GM18909 (cell line): ENCODE measurements around the gene AGBL4.
A peak's percentile ranks its signal among the peaks of the same experiment; 100 is the strongest.

ENCODE experiments used
- ATAC-seq: cut with Tn5 transposase; IDR thresholded peaks from one replicate; pipeline ENCODE4 v1.9.1; 2021; ENCODE audit warnings: mild to moderate bottlenecking; ENCODE audit not compliant: unreplicated experiment, poor library complexity

AGBL4 gene

GRCh38 chr1:48869116-48869893, 1154.4 kb downstream of the AGBL4 start:
- ATAC-seq = no peak

GRCh38 chr1:48864913-48865312, 1158.8 kb downstream of the AGBL4 start:
- no peak for ATAC-seq

GRCh38 chr1:48859456-48859855, 1164.3 kb downstream of the AGBL4 start:
- no peak for ATAC-seq

GRCh38 chr1:48858200-48858920, 1165.4 kb downstream of the AGBL4 start:
- ATAC-seq = no peak

GRCh38 chr1:48853006-48853405, 1170.7 kb downstream of the AGBL4 start:
- ATAC-seq = no peak

GRCh38 chr1:48851638-48852037, 1172.1 kb downstream of the AGBL4 start:
- ATAC-seq = no peak

- no peak for ATAC-seq
These were observed 1175.7 kb downstream of the AGBL4 start for GRCh38 chr1:48848035-48848434.

- no peak for ATAC-seq
These were observed 1177.3 kb downstream of the AGBL4 start for GRCh38 chr1:48846441-48846840.

GRCh38 chr1:48844187-48844586, 1179.6 kb downstream of the AGBL4 start:
- no peak for ATAC-seq

- ATAC-seq = no peak
These were observed 1181.8 kb downstream of the AGBL4 start for GRCh38 chr1:48841966-48842365.

- ATAC-seq = no peak
These were observed 1182.3 kb downstream of the AGBL4 start for GRCh38 chr1:48841461-48841860.

- no peak for ATAC-seq
These were observed 1192.4 kb downstream of the AGBL4 start for GRCh38 chr1:48831120-48831978.

GRCh38 chr1:48830715-48831114, 1193.0 kb downstream of the AGBL4 start:
- ATAC-seq = no peak

- ATAC-seq = no peak
These were observed 1194.3 kb downstream of the AGBL4 start for GRCh38 chr1:48829446-48829845.

GRCh38 chr1:48823168-48823567, 1200.6 kb downstream of the AGBL4 start:
- ATAC-seq = no peak

- no peak for ATAC-seq
These were observed 1203.3 kb downstream of the AGBL4 start for GRCh38 chr1:48820491-48820890.

GRCh38 chr1:48817505-48818114, 1206.1 kb downstream of the AGBL4 start:
- ATAC-seq = peak; percentile 82

- no peak for ATAC-seq
These were observed 1213.0 kb downstream of the AGBL4 start for GRCh38 chr1:48810740-48811139.

- no peak for ATAC-seq
These were observed 1215.3 kb downstream of the AGBL4 start for GRCh38 chr1:48808496-48808895.

GRCh38 chr1:48807554-48808260, 1216.0 kb downstream of the AGBL4 start:
- ATAC-seq = no peak
